Immature natural killer cell (primary cell): ENCODE measurements around the gene TMEM269. TPM values are rescaled to one million over a fixed set of nuclear protein-coding genes. Genes with fewer than 3 reads are reported as not detected.

Source experiments
- DNase-seq, 3 donors: peaks; one replicate each; pipeline ENCODE4 v3.0.0; 2022; ENCODE audit warnings: mixed read lengths in 1 of 3
- H3K27ac Mint-ChIP-seq, 6 donors: one replicate each; pipeline ENCODE4 v1.8.0; 2020; ENCODE audit warnings: mixed read lengths in 6 of 6, mild to moderate bottlenecking in 5 of 6, inconsistent platforms in 4 of 6, moderate library complexity in 3 of 6
- H3K27me3 Mint-ChIP-seq, 3 donors: one replicate each; pipeline ENCODE4 v1.8.0; 2020 to 2021; ENCODE audit warnings: low read depth in 3 of 3, mild to moderate bottlenecking in 3 of 3, mixed read lengths in 3 of 3, moderate library complexity in 3 of 3, inconsistent platforms in 1 of 3
- H3K36me3 Mint-ChIP-seq, 3 donors: one replicate each; pipeline ENCODE4 v1.8.0; 2020; ENCODE audit warnings: mixed read lengths in 3 of 3, inconsistent platforms in 2 of 3, mild to moderate bottlenecking in 2 of 3
- H3K4me1 Mint-ChIP-seq, 2 donors: one replicate each; pipeline ENCODE4 v1.8.0; 2020; ENCODE audit warnings: inconsistent platforms in 2 of 2, mild to moderate bottlenecking in 2 of 2, mixed read lengths in 2 of 2, moderate library complexity in 1 of 2
- H3K4me3 Mint-ChIP-seq, 5 donors: one replicate each; pipeline ENCODE4 v1.8.0; 2020; ENCODE audit warnings: mild to moderate bottlenecking in 5 of 5, mixed read lengths in 5 of 5, inconsistent platforms in 3 of 5, moderate library complexity in 3 of 5
- H3K9me3 Mint-ChIP-seq, 6 donors: one replicate each; pipeline ENCODE4 v1.8.0; 2020; ENCODE audit warnings: mild to moderate bottlenecking in 6 of 6, mixed read lengths in 6 of 6, inconsistent platforms in 4 of 6, moderate library complexity in 3 of 6
- polyA plus RNA-seq, 3 donors: library from polyadenylated mRNA; unstranded; fragments of 300-500 nt; fragmentation: Illumina TruSeq; gene quantifications; one replicate each; pipeline ENCODE4 v1.2.3, GENCODE V29; 2021

Gene TMEM269
- polyA plus RNA-seq, 3 donors from 2014 or later: 0.14 TPM; not detected in 2

DNA sequence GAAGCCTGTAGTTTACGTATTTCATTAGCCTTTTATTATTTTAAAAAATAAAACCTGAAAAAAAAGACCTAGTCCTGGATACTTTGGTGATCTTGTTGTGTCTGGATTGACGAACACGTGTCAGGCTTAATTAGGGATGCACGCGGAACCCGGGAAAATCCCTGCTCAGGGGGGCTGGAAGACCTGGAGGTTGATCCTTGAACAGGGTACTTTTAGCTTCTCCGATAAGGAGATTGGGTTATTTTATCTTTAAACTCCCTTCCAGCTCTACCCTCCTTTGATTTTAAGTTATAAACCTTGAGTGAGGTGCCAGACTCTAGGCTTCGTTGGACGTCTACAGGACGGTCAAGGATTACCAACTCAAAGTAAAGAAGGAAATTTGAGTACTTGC is 61.1 kb downstream of the TMEM269 start:
- H3K36me3 Mint-ChIP-seq: peaks cover 4 to 7% (median 6%) of the 10 kb centered on the region in 3 donors
- H3K27ac Mint-ChIP-seq: peak overlapping the region; percentile 74 to 91 (median 76)
- H3K27me3 Mint-ChIP-seq: peaks cover 0 to 3% (median 0%) of the 10 kb centered on the region in 3 donors
- DNase-seq: no peak
- H3K9me3 Mint-ChIP-seq: no peaks in the 10 kb centered on the region
- peaks cover 26 to 35% of the 10 kb centered on the region in 2 donors for H3K4me1 Mint-ChIP-seq
- peak overlapping the region; percentile 92 to 98 (median 98) for H3K4me3 Mint-ChIP-seq

GRCh38 chr1:42846257-42847110 is 61.7 kb downstream of the TMEM269 start, which contains the start of gene ZNF691:
ZNF691 (plus strand) TSS chr1:42846613; CDS start chr1:42849659, 3,046 bp downstream.
- H3K4me3 Mint-ChIP-seq: peak within 1 kb of the TSS; percentile 92 to 98 (median 98)
- H3K4me1 Mint-ChIP-seq: peaks cover 26 to 35% of the 10 kb centered on the region in 2 donors
- H3K27ac Mint-ChIP-seq: peak within 1 kb of the TSS; percentile 74 to 95 (median 87)
- DNase-seq: peak; percentile 88 to 90 (median 89)
- H3K27me3 Mint-ChIP-seq: peaks cover 0 to 3% (median 0%) of the 10 kb centered on the region in 3 donors
- H3K9me3 Mint-ChIP-seq: no peaks in the 10 kb centered on the region
- H3K36me3 Mint-ChIP-seq: peaks cover 7 to 14% (median 10%) of the 10 kb centered on the region in 3 donors

- Mint-ChIP-seq H3K36me3 (peaks cover 7 to 16% (median 10%) of the 10 kb centered on the region in 3 donors), H3K4me1 (peaks cover 26 to 35% of the 10 kb centered on the region in 2 donors), H3K27ac (peak overlapping the region; percentile 74 to 95 (median 87)), H3K27me3 (peaks cover 0 to 3% (median 0%) of the 10 kb centered on the region in 3 donors), H3K4me3 (peak overlapping the region; percentile 92 to 98 (median 98)), H3K9me3 (no peaks in the 10 kb centered on the region)
- peak in 1 of 3 donors; percentile 1 for DNase-seq
Measured at GRCh38 chr1:42847111-42847595, 62.4 kb downstream of the TMEM269 start.

DNA sequence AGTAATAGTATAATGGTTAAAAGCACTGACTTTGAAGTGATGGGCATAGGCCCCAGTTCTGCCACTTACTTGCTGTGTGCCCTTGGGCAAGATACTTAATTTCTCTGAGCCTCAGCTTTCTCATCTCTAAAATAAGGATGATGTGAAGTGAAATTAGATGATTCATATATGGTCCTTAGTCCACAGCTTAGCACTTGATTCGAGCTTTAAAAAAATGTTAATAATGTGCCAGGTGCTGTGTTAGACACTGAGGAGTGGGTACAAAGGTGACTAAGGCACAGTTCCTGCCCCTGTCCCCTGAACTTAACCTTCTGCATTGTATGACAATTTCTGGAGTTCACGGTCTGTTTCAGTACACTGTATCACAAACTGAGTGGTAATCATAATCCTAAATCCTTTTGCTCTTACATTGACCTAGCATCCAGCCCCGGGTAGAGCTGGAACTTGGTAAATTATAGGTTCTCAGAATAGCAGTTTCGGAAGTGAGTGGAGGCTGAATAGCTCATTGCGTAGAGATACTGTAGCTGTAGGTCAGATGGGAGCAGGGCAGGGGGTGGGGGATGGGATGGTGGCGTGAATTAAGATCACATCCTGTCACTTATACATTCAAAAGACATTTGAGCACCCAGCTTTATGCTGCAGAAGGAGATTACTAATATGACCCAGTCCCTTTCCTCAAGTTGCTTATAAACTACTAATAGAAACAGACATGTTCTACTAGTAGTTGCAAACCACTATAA is 63.1 kb downstream of the TMEM269 start:
- peaks cover 0 to 3% (median 0%) of the 10 kb centered on the region in 3 donors for H3K27me3 Mint-ChIP-seq
- DNase-seq: no peak
- H3K27ac Mint-ChIP-seq: peak overlapping the region; percentile 74 to 95 (median 87)

DNA sequence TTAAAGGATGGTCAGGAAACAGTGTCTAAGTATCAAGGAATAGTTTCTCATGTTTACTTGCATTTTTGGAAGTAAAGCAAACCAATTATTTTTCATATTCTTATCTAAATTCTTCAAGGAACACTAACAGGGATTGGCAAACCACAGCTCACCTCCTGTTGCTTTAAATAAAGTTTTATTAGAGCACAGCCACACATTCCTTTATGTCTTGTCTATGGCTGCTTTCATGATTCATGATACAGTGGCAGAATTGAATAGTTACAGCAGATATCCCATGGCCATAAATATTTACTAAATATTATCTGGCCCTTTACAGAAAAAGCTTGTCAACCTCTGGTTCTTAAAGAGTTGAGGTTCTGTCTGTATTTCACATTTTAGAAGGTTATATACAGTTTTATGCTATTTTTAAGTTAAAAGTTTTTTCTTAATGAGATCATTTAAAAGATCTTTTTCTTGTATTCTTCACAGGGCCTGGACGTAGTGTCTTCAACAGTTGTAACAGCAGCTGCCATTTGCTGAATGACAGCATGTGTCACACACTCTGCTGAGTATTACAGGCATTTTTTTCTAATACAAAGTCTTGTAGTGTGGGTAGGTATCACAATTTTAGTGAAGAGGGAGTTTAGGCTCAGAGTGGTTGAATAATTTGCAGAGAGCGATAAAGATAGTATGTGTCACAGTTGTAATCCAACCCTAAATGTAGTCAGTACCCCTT is 64.2 kb downstream of the TMEM269 start:
- Mint-ChIP-seq H3K27ac (peak overlapping the region in 3 of 6 donors; percentile 4 to 48 (median 11)), H3K9me3 (no peaks in the 10 kb centered on the region), H3K4me1 (peaks cover 26 to 35% of the 10 kb centered on the region in 2 donors), H3K27me3 (peaks cover 0 to 3% (median 0%) of the 10 kb centered on the region in 3 donors), H3K4me3 (peak overlapping the region in 1 of 5 donors; percentile 31), H3K36me3 (peaks cover 7 to 16% (median 10%) of the 10 kb centered on the region in 3 donors)
- DNase-seq: no peak

More for the DNA sequence above, 63.1 kb downstream of the TMEM269 start:
- peaks cover 7 to 20% (median 10%) of the 10 kb centered on the region in 3 donors for H3K36me3 Mint-ChIP-seq
- H3K4me3 Mint-ChIP-seq: peak overlapping the region; percentile 92 to 98 (median 98)
- H3K9me3 Mint-ChIP-seq: no peaks in the 10 kb centered on the region
- H3K4me1 Mint-ChIP-seq: peaks cover 26 to 35% of the 10 kb centered on the region in 2 donors

DNA sequence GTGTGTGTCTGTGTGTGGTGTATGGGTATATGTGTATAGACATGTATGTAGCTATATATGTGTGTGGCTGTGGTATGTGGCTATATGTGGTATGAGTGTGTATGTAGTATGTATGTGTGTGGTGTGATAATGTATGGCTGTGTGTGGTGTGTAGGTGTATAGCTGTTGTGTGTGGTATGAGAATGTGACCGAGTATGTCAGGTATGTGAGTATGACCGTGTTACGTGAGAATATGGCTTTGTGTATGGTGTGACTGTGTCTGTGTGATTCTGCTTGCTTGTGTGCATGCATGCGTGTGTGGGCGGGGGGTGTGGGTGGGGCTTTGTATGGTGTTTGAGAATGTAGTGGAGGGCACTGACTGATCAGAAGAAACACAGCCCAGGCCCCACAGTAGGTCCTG is 65.2 kb downstream of the TMEM269 start:
- DNase-seq: no peak
- Mint-ChIP-seq H3K36me3 (peaks cover 7 to 16% (median 10%) of the 10 kb centered on the region in 3 donors), H3K4me3 (no peak overlapping the region), H3K27ac (peak overlapping the region in 1 of 6 donors; percentile 60), H3K27me3 (peaks cover 0 to 3% (median 0%) of the 10 kb centered on the region in 3 donors), H3K4me1 (peaks cover 26 to 35% of the 10 kb centered on the region in 2 donors), H3K9me3 (no peaks in the 10 kb centered on the region)

Other genes with a start within 250 kb of the TMEM269 start
- 100 to 1,000 TPM in 1 of 3 donors, 10 to 100 TPM in 2; 52.1 to 102 (median 80.7) TPM for gene PPIH, start 126.6 kb upstream of the TMEM269 start, polyA plus RNA-seq
- gene YBX1, start 102.6 kb upstream of the TMEM269 start, polyA plus RNA-seq: 10 to 100 TPM; 51.5 to 70.0 (median 69.4) TPM
- gene CLDN19, start 44.8 kb upstream of the TMEM269 start, polyA plus RNA-seq: not detected
- gene P3H1, start 18.0 kb upstream of the TMEM269 start, polyA plus RNA-seq: 10 to 100 TPM; 11.8 to 20.8 (median 17.3) TPM
- 1 to 10 TPM; 4.7 to 8.8 (median 5.9) TPM for gene C1orf50, start 17.7 kb upstream of the TMEM269 start, polyA plus RNA-seq
- 1 to 10 TPM; 2.2 to 4.2 (median 2.8) TPM for gene ERMAP, start 32.1 kb downstream of the TMEM269 start, polyA plus RNA-seq
- 10 to 100 TPM; 29.3 to 45.0 (median 36.8) TPM for gene SVBP, start 32.4 kb downstream of the TMEM269 start, polyA plus RNA-seq
- 10 to 100 TPM in 1 of 3 donors, 1 to 10 TPM in 2; 5.2 to 10.2 (median 7.1) TPM for gene ZNF691, start 61.6 kb downstream of the TMEM269 start, polyA plus RNA-seq
- 10 to 100 TPM; 39.1 to 55.0 (median 42.4) TPM for gene SLC2A1, start 173.9 kb downstream of the TMEM269 start, polyA plus RNA-seq